ENCODE measurements around the gene ZNF70.

GRCh38 chr22:23742505-23743264 lies 8.2 kb downstream of the ZNF70 start:
- TF ChIP-seq EZH2 (IDR thresholded peaks at IDR 0.05) (no peak), POLR2AphosphoS5 (IDR thresholded peaks at IDR 0.05; ENCODE audit: borderline replicate concordance, low read depth, low read length) (no peak)
